ENCODE measurements around the gene CREBBP. TPM values are rescaled to one million over a fixed set of nuclear protein-coding genes. Genes with fewer than 3 reads are reported as not detected.

CREBBP gene
- total and polyA plus RNA-seq, 2 experiments from 2014 or later, result 24.4 to 33.8 TPM

GRCh38 chr16:3766177-3766576 lies 114.3 kb downstream of the CREBBP start:
- Histone ChIP-seq H3K36me3 (peaks cover 71% of the 10 kb centered on the region), H3K27me3 (no peaks in the 10 kb centered on the region), H3K4me3 (no peak overlapping the region), H3K27ac (no peak overlapping the region), H3K4me1 (ENCODE audit: low read depth) (no peaks in the 10 kb centered on the region), H3K9me3 (ENCODE audit: low read depth) (no peaks in the 10 kb centered on the region)
- TF ChIP-seq CTCF (IDR thresholded peaks at IDR 0.05; ENCODE audit: low read depth, low read length), result no peak
- DNase-seq (ENCODE audit: low read depth in 1 of 2, low spot score in 1 of 2), result no peak

- H3K36me3 ChIP-seq, result peaks cover 53% of the 10 kb centered on the region
- H3K9me3 ChIP-seq (ENCODE audit: low read depth), result no peaks in the 10 kb centered on the region
- no peak overlapping the region for H3K27ac ChIP-seq
- H3K4me1 ChIP-seq (ENCODE audit: low read depth), result no peaks in the 10 kb centered on the region
- H3K27me3 ChIP-seq, result no peaks in the 10 kb centered on the region
- no peak overlapping the region for H3K4me3 ChIP-seq
- no peak for TF ChIP-seq CTCF (IDR thresholded peaks at IDR 0.05; ENCODE audit: low read depth, low read length)
- DNase-seq (ENCODE audit: low read depth in 1 of 2, low spot score in 1 of 2), result no peak
These were observed 116.1 kb downstream of the CREBBP start for GRCh38 chr16:3764409-3764808.

- Histone ChIP-seq H3K4me3 (no peak overlapping the region), H3K27me3 (no peaks in the 10 kb centered on the region), H3K36me3 (peaks cover 51% of the 10 kb centered on the region), H3K9me3 (ENCODE audit: low read depth) (no peaks in the 10 kb centered on the region), H3K4me1 (ENCODE audit: low read depth) (no peaks in the 10 kb centered on the region), H3K27ac (peak overlapping the region; percentile 10)
- no peak for TF ChIP-seq CTCF (IDR thresholded peaks at IDR 0.05; ENCODE audit: low read depth, low read length)
- no peak for DNase-seq (ENCODE audit: low read depth in 1 of 2, low spot score in 1 of 2)
These were observed 118.3 kb downstream of the CREBBP start for GRCh38 chr16:3762107-3762750.

GRCh38 chr16:3761375-3762106 lies 119.0 kb downstream of the CREBBP start:
- Histone ChIP-seq H3K9me3 (ENCODE audit: low read depth) (no peaks in the 10 kb centered on the region), H3K27ac (peak overlapping the region; percentile 10), H3K36me3 (peaks cover 52% of the 10 kb centered on the region), H3K4me3 (no peak overlapping the region), H3K27me3 (no peaks in the 10 kb centered on the region), H3K4me1 (ENCODE audit: low read depth) (no peaks in the 10 kb centered on the region)
- TF ChIP-seq CTCF (IDR thresholded peaks at IDR 0.05; ENCODE audit: low read depth, low read length), result no peak
- DNase-seq (ENCODE audit: low read depth in 1 of 2, low spot score in 1 of 2), result no peak

GRCh38 chr16:3760518-3760917 lies 120.0 kb downstream of the CREBBP start:
- no peaks in the 10 kb centered on the region for H3K27me3 ChIP-seq
- H3K36me3 ChIP-seq, result peaks cover 50% of the 10 kb centered on the region

More at GRCh38 chr16:3760518-3760917, 120.0 kb downstream of the CREBBP start:
- TF ChIP-seq CTCF (IDR thresholded peaks at IDR 0.05; ENCODE audit: low read depth, low read length), result no peak
- H3K4me3 ChIP-seq, result no peak overlapping the region
- no peak for DNase-seq (ENCODE audit: low read depth in 1 of 2, low spot score in 1 of 2)
- no peak overlapping the region for H3K27ac ChIP-seq
- no peaks in the 10 kb centered on the region for H3K4me1 ChIP-seq (ENCODE audit: low read depth)
- no peaks in the 10 kb centered on the region for H3K9me3 ChIP-seq (ENCODE audit: low read depth)
